A673 (cell line): Measurements from ENCODE around the gene GPR37L1.

Experiments used
- CTCF ChIP-seq: fragments of 300-800, 200-600 bp; sonication (generic); conservative IDR thresholded peaks from 2 replicates; pipeline ENCODE4 v1.5.1; 2017; ENCODE audit warnings: low read depth, mild to moderate bottlenecking, antibody characterized with exemption, low read length, moderate library complexity, mixed read lengths
- EZH2 ChIP-seq: fragments of 200-600 bp; sonication (generic); IDR thresholded peaks from 2 replicates; pipeline ENCODE4 v1.6.1; 2017; ENCODE audit warnings: borderline replicate concordance, low read depth, mild to moderate bottlenecking, mixed read lengths, antibody characterized with exemption, low read length; ENCODE audit not compliant: poor library complexity, severe bottlenecking

- TF ChIP-seq EZH2 (no peak), CTCF (no peak)
These were observed 658 bp downstream of the GPR37L1 start for GRCh38 chr1:202123336-202123813.
